Bladder microvascular endothelial cell (primary cell): ENCODE results near the gene GLMN. TPM values are rescaled to one million over a fixed set of nuclear protein-coding genes. Genes with fewer than 3 reads are reported as not detected.

Experiments used
- total RNA-seq: library from RNA; depleted of rRNA; stranded (reverse); fragments of >200 nt; gene quantifications from 2 replicates; pipeline ENCODE4 v1.2.3, GENCODE V29; 2014

The GLMN gene, protein sequence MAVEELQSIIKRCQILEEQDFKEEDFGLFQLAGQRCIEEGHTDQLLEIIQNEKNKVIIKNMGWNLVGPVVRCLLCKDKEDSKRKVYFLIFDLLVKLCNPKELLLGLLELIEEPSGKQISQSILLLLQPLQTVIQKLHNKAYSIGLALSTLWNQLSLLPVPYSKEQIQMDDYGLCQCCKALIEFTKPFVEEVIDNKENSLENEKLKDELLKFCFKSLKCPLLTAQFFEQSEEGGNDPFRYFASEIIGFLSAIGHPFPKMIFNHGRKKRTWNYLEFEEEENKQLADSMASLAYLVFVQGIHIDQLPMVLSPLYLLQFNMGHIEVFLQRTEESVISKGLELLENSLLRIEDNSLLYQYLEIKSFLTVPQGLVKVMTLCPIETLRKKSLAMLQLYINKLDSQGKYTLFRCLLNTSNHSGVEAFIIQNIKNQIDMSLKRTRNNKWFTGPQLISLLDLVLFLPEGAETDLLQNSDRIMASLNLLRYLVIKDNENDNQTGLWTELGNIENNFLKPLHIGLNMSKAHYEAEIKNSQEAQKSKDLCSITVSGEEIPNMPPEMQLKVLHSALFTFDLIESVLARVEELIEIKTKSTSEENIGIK
- 5.5 and 6.0 TPM in 2 replicates for total RNA-seq

DNA sequence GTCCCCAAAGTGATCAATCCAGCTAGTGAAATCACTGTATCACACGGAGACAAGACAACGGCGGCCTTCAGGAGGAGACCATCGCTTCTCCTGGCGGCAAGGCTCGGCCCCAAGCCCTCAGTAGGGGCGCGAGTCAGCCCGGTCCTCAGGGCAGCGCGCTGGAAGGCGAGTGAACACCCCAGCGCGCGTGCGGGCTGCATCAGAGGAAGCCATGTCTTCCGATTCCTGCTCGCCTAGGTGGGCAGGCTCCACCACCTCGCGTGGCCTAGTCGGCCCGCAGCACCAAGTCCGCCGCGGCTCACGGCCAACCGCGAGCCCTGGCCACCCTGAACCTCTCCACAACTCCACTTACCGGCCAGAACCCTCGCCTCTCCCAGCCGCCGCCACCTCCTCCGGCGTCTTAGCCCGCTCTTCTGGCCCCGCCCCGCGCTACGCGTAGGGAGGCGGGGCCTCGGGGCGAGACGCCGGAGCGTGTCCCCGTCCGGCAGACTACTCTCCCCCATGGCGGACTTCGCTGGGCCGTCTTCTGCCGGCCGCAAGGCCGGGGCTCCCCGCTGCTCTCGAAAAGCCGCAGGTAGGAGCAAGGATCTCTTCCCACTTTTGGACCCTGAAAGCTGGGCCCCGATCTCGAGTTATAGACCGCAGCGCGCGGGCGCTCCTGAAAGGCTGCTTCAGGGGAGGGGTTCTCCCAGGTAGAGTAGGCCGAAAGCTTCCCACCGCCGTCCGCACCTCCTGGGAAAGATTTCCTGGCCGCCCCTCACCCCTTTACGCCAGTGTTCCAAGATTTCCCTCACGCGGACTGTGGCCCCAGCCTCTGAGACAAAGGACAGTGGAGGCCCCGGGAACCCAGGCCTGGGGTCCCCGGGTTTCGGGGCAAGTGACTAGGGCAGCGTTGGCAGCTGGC, at the start of gene GLMN, which contains the start of gene RPAP2:
TSS of gene GLMN (minus strand) at position 415 of the 904 bp plus-strand sequence. CDS start 988 bp downstream, outside the sequence.
TSS of gene RPAP2 (plus strand) at position 487 of the 904 bp plus-strand sequence. CDS start at position 502, 15 bp downstream.

GRCh38 chr1:92217721-92218120, 81.1 kb downstream of the GLMN start, which contains the start of gene C1orf146:
Gene C1orf146 (plus strand): TSS chr1:92217915. CDS start chr1:92231421, 13,506 bp downstream.

Other genes with a start within 250 kb of the GLMN start
- 0.16 TPM in 1 of 2 replicates, not detected in the other for gene SETSIP, start 223.6 kb downstream of the GLMN start, total RNA-seq
- 1.9 and 2.8 TPM in 2 replicates for gene BTBD8, start 218.6 kb downstream of the GLMN start, total RNA-seq
- not detected in 2 replicates for gene C1orf146, start 81.1 kb downstream of the GLMN start, total RNA-seq
- 3.4 and 16.7 TPM in 2 replicates for gene RPAP2, start 72 bp upstream of the GLMN start, total RNA-seq
- gene GFI1, start 187.9 kb upstream of the GLMN start, total RNA-seq, result not detected in 2 replicates